Measurements from ENCODE around the gene WWOX. TPM values are rescaled to one million over a fixed set of nuclear protein-coding genes. Genes with fewer than 3 reads are reported as not detected.
A peak's percentile ranks its signal among the peaks of the same experiment; 100 is the strongest.

Gene WWOX
- total RNA-seq, 2 donors from 2014 or later, result 12.6 to 17.2 TPM

DNA sequence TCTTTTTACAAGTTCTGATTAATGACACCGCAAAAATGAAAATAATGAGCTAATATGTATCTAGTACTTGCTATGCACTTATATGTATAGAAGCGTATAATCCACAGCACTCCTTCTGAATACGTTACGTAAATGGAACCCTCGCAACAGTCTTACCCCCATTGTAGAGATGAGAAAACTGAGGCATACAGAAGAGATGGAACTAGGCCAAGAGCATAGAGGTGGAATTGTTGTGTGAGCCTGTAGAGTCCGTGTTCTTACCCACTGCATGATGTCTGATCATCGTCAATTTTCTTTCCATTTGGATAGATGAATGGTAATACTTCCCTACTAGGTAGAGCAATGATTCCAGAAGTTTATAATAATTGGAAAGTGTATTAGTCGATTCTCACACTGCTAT is 394.1 kb downstream of the WWOX start:
- Mint-ChIP-seq H3K9me3 (no peaks in the 10 kb centered on the region), H3K27ac (peak overlapping the region in 1 of 2 donors; percentile 22), H3K36me3 (peaks cover 0 to 8% of the 10 kb centered on the region in 2 donors)
- no peak for ATAC-seq
- no peak for DNase-seq (ENCODE audit: low spot score in 2 of 2)

DNA sequence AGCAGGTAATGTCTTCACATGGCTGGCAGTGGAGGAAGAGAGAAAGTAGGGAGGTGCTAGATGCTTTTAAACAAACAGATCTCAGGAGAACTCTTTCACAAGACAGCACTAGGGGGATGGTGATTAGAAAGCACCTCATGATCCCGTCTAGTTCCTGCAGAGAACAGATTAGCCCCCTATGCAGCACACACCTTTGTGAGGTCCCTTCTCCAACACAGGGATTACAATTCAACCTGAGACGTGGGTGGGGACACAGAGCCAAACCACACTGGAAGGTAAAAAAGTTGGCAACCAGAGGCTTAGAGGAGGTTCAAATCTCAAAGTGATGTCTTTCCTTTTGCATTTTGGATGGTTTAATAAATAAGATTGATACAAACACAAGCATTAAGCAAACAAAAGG is 394.7 kb downstream of the WWOX start:
- DNase-seq (ENCODE audit: low spot score in 2 of 2) (no peak), ATAC-seq (no peak)
- H3K27ac Mint-ChIP-seq, result peak overlapping the region in 1 of 2 donors; percentile 22
- H3K36me3 Mint-ChIP-seq, result peaks cover 0 to 8% of the 10 kb centered on the region in 2 donors
- H3K9me3 Mint-ChIP-seq, result no peaks in the 10 kb centered on the region

DNA sequence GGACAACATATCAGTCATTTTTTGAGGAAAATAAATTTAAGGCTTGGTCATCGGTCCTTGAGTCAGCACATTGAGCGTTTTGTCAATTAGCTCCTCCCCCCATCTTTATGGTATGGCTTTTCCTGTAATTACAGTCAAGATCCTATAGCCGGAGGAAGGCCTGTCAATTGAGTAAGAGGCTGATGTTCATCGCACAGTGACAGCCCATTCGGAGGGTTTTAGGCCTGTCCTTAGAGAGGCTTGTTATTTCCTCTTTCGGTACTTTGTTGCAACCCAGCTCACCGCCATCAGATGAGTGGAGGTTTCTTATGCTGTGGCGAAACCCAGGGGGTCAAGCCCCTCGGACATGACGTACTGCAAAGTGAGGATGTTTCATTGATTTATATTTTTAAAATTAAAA is 395.2 kb downstream of the WWOX start:
- H3K36me3 Mint-ChIP-seq, result peaks cover 0 to 8% of the 10 kb centered on the region in 2 donors
- ATAC-seq, result no peak
- no peak overlapping the region for H3K27ac Mint-ChIP-seq
- H3K9me3 Mint-ChIP-seq, result no peaks in the 10 kb centered on the region
- no peak for DNase-seq (ENCODE audit: low spot score in 2 of 2)

DNA sequence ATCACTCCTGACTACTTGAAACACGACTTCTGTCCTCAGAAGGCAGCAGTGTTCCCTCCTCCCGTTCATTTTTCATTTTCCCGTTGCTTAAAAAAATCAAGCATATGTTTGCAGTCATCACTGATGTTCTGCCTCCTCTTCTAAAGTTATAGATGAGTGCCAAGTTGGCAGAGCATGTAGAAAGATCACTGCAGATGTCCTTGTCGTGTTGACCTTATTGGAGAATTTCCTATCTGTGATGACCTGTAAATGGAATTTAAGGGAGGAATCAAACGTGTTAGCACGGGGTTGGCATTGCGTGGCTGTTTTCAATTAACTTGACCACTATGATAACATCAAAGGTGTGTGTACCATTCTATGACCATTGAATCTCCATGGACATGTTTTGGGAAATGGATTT is 396.7 kb downstream of the WWOX start:
- ATAC-seq, result no peak
- Mint-ChIP-seq H3K9me3 (no peaks in the 10 kb centered on the region), H3K36me3 (peaks cover 0 to 8% of the 10 kb centered on the region in 2 donors), H3K27ac (no peak overlapping the region)
- no peak for DNase-seq (ENCODE audit: low spot score in 2 of 2)

DNA sequence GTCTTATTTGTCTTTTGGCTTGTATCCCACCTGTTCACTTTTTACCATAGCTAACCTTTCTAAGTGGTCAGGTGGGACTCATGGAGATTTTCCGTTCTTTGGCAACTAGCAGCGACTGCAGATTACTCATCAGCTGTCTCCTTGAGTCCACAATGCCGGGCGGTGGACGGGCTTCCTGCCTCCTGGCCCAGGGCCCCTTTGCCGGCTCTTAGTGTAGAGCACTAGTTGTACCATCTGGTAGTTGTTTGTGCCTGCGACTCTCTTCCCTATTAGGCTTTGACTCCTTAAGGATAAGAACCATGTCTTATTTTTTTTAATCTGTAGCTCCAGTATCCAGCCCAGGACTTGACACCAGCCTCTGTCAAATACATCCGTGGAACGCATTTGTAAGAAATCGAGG is 399.9 kb downstream of the WWOX start:
- DNase-seq (ENCODE audit: low spot score in 2 of 2) (no peak), ATAC-seq (no peak)
- Mint-ChIP-seq H3K36me3 (peaks cover 0 to 8% of the 10 kb centered on the region in 2 donors), H3K9me3 (no peaks in the 10 kb centered on the region), H3K27ac (no peak overlapping the region)

DNA sequence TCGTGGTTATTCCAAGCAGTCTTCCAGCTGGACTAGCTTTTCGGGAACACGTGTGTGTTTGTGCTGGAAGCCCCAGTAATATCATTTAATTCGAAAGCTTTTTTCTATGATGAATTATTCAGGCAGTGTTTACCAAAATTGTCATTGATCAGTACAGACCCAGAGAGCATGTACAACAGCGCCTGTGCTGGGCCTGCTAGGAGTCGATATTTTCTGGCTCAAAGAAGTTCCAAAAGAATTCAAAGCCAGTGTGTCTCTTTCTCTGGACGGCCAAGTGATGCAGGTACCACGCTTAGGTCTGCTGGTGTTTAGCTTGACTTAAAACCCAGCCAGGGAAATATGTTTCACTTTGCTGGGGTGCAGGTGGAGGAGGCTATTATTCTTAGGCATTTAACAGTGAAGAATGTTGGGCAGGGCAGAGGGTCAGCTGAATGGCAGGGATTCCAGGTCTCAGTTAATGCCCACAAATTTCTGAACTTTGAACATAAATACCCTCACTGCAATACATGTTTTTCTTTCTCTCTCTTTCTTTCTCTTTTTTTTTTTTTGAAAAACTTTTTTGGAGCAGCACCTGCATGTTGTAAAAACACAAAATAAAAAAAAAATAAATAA is 401.3 kb downstream of the WWOX start:
- H3K36me3 Mint-ChIP-seq, result peaks cover 0 to 8% of the 10 kb centered on the region in 2 donors
- no peak for ATAC-seq
- no peak overlapping the region for H3K27ac Mint-ChIP-seq
- no peak for DNase-seq (ENCODE audit: low spot score in 2 of 2)
- no peaks in the 10 kb centered on the region for H3K9me3 Mint-ChIP-seq

DNA sequence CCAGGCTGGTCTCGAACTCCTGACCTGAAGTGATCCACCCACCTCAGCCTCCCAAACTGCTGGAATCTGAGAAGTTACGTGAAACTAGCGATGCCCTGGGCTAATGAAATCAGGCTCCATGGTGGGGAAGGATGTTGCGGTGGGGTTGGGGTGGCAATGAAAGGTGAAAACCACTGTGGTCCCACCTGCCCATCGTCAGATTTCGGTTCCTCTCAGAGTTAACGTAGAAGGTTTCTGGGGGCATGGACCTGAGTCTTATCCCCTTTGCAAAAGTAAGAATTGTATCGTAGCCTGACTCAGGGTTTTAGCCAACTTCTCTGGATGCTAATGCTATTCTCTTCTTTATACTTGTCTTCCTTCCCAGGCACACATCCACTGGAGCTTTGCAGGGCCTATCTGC is 402.3 kb downstream of the WWOX start:
- Mint-ChIP-seq H3K27ac (no peak overlapping the region), H3K36me3 (peaks cover 0 to under 1% of the 10 kb centered on the region in 2 donors), H3K9me3 (no peaks in the 10 kb centered on the region)
- ATAC-seq, result no peak
- DNase-seq (ENCODE audit: low spot score in 2 of 2), result no peak

DNA sequence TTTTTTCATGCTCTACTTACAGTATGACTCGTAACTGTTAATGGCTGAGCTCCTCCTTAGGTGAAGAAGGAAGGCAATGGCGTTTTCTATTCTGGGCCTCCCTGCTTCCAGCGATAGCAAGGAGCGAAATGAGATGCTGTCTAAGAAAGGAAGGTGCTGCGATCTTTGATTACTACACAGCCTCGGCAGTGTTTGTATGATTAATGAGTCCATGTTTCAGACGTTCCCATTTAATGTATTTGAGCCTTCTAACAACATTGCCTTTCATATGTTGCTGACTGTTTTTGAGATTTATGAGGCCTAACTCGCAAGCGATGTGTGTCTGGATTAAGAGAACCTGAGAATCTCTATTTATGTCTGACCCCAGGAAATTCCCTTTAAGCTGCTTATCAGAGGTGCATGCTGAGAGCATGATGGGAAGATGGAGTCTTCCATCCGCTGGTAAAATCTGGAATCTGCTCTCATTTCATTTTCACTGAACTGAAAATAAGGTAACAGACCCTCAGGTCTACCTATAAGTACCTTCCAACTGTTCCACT is 403.4 kb downstream of the WWOX start:
- no peaks in the 10 kb centered on the region for H3K9me3 Mint-ChIP-seq
- no peak overlapping the region for H3K27ac Mint-ChIP-seq
- ATAC-seq (no peak), DNase-seq (ENCODE audit: low spot score in 2 of 2) (no peak)
- no peaks in the 10 kb centered on the region for H3K36me3 Mint-ChIP-seq

DNA sequence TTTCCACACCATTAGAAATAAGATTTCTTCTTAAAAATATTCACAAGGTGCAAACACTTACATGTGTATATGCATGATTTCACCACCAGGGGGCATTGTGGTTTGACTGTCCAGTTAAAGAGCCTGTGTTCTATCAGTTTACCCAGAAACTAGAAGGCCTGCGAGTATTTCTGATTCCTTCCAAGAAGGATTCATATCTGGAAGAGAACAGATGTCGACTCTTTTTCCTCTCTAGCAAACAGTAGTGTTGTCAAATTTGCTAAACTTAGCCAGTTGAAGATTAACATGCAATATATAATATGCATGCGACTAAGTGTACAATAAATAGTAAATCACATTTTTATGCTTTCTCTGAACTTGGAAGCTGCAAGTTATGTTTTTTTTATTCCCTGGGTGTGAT is 404.1 kb downstream of the WWOX start:
- Mint-ChIP-seq H3K27ac (no peak overlapping the region), H3K36me3 (no peaks in the 10 kb centered on the region), H3K9me3 (no peaks in the 10 kb centered on the region)
- DNase-seq (ENCODE audit: low spot score in 2 of 2) (peak in 1 of 2 donors; percentile 65), ATAC-seq (peak in 1 of 2 donors; percentile 34)

DNA sequence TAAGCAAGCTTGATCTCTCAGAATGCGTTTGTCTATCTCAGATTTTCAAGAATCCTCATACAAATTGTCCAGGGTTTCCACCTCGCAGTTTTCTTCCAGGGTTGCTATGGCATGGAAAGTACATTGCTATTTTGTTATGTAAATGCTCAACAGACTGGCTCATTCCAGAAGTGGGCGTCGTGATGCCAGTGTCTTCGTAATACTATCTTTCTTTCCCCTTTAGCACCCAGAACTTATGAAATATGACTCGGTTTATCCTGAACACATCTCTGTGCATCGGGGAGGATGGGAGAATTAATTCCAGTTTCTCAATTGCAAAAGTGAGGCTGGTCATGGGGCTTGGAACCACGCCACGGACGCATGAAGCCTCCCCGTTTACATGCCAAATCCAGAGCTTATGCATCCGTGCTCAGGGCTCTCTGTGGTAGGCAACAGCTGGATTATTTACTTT is 405.0 kb downstream of the WWOX start:
- no peak for DNase-seq (ENCODE audit: low spot score in 2 of 2)
- ATAC-seq, result no peak
- no peak overlapping the region for H3K27ac Mint-ChIP-seq
- H3K36me3 Mint-ChIP-seq, result no peaks in the 10 kb centered on the region
- no peaks in the 10 kb centered on the region for H3K9me3 Mint-ChIP-seq

DNA sequence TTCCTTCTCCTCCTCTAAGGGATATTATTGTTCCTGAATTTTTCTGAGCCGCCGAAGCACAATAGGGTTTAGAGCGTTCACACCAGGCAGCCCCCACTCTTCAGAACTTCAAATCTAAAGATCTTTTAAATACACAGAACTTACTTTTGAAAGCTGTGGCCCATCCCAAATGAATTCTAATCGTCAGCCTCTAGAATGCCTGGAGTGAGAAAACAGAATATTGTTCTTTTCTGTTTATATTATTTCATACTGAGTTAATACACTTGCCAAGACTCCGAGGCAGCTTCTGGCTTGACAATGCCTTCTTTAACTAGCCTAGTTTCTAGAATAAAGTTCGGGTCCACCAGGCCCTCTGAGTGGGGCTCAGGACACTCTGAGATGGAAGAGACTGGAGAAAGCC is 405.6 kb downstream of the WWOX start:
- H3K9me3 Mint-ChIP-seq, result no peaks in the 10 kb centered on the region
- ATAC-seq, result no peak
- no peaks in the 10 kb centered on the region for H3K36me3 Mint-ChIP-seq
- no peak for DNase-seq (ENCODE audit: low spot score in 2 of 2)
- peak overlapping the region in 1 of 2 donors; percentile 32 for H3K27ac Mint-ChIP-seq

DNA sequence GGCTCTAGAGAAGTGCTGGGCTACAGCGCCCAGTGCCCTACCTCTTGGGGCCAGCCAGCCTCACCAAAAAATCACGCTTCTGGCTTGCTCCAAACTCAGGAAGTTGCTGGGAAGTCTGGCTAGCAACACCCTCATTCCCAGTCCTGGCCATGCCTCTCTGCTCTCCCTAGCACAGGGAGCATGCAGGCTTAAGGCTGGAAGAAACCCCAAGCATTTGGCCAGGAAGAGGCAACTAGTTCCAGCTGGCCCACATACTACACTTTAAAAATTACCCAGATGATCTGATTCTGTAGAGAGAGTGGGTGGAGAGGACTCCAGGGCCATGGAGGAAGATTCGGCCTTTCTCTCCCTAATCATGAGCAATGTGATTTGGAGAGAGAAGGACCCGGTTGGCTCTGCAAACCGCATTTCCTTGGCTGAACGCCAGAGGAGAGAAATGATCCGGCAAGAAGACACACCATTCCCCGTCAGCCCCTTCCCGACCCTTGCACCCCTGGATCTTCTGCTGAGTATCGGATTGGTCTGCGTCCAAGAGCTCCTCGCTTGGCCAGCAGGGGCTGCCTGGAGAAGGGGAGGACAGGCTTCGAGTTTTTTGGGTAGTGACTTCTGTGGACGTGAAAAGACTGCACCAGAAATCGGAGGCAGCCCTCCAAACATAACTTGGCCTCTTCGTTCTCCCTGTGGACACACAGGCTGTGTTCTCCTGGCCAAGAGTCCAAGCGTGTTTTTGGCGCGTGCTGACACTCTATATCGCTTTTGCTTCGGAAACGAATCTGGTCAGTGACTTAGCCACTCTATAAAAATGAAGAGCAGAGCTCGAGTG is 406.3 kb downstream of the WWOX start:
- no peak for ATAC-seq
- H3K27ac Mint-ChIP-seq, result peak overlapping the region in 1 of 2 donors; percentile 77
- H3K9me3 Mint-ChIP-seq, result no peaks in the 10 kb centered on the region
- DNase-seq (ENCODE audit: low spot score in 2 of 2), result no peak
- H3K36me3 Mint-ChIP-seq, result no peaks in the 10 kb centered on the region

DNA sequence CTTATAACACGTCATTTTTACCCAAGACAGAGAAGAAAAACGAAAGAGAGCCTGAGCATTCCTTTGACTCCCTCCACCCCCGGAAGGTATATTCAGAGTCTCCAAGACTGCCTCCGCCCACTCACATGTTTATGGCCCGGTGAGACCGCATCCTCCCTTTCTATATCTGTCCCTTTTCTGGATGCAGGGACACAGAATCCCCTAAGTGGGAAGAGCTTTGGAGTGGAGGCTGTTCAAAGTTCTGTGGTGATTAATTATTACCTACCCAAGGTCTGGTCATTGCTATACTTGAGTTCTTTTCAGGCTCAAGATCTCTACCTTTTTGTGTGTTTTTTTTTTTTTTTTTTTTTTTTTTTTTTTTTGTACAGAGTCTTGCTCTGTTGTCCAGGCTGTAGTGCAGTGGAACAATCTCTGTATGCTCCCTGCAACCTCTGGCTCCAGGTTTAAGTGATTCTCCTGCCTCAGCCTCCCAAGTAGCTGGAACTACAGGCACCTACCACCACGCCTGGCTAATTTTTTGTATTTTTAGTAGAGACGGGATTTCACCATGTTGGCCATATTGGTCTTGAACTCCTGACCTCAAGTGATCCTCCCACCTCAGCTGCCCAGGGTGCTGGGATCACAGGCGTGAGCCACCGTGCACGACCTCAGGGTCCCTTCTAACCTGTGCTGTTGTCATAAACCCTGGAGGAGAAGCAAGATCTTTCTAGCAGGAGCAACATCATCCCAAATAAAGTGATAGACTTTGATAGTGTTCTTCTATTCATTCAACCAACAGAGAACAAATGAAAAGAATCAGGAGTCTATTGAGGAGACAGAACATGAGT is 407.1 kb downstream of the WWOX start:
- ATAC-seq (no peak), DNase-seq (ENCODE audit: low spot score in 2 of 2) (no peak)
- Mint-ChIP-seq H3K36me3 (no peaks in the 10 kb centered on the region), H3K27ac (peak overlapping the region in 1 of 2 donors; percentile 77), H3K9me3 (no peaks in the 10 kb centered on the region)

DNA sequence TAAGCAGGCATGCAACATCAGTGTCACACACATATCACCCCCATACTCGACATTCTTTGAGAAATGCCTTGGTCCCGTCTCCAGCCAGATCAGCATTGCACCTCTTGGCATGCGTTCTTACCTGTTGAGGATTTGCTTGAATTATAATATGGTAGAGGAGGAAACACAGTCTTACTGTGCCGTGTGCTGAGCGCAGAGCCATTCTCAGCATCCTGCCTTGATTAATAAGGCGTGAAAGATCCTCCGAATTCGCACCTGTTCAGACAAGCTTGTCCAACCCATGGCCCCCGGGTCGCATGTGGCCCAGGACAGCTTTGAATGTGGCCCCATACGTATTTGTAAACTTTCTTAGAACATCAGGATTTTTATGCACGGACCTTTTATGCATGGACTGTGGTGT is 408.1 kb downstream of the WWOX start:
- ATAC-seq (no peak), DNase-seq (ENCODE audit: low spot score in 2 of 2) (no peak)
- no peak overlapping the region for H3K27ac Mint-ChIP-seq
- no peaks in the 10 kb centered on the region for H3K9me3 Mint-ChIP-seq
- no peaks in the 10 kb centered on the region for H3K36me3 Mint-ChIP-seq

DNA sequence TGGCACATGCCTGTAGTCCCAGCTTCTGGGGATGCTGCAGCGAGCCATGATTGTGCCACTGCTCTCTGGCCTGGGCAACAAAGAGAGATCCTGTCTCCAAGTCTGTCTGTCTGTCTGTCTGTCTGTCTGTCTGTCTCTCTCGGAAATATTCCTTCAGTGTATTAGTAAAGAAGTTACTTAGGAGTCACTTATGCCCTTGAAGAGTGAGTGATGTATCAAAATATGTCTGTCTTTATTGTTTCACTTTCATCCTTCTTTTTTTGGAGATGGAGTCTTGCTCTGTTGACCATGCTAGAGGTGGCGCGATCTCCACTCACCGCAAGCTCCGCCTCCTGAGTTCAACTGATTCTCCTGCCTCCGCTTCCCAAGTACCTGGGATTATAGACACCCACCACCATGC is 410.5 kb downstream of the WWOX start:
- H3K27ac Mint-ChIP-seq, result no peak overlapping the region
- H3K9me3 Mint-ChIP-seq, result no peaks in the 10 kb centered on the region
- no peaks in the 10 kb centered on the region for H3K36me3 Mint-ChIP-seq
- no peak for ATAC-seq
- no peak for DNase-seq (ENCODE audit: low spot score in 2 of 2)

DNA sequence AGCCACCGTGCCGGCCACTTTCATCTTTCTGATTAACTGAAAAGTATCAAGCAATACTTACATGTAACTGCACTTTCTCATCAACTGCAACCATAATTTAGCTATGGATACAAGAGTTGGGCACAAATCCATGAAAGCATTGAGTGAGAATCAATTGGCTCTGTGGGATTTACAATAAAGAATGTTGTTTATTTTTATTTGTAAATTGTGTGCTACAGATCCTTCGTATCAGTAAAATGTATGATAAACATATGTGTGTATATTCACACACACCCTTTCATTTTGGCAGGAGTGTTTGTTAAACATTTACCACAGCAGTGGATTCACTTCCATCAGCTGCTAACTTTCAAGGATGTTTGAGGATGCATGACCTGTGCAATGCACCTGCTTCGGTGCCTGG is 411.0 kb downstream of the WWOX start:
- H3K27ac Mint-ChIP-seq, result no peak overlapping the region
- H3K36me3 Mint-ChIP-seq, result no peaks in the 10 kb centered on the region
- H3K9me3 Mint-ChIP-seq, result no peaks in the 10 kb centered on the region
- no peak for ATAC-seq
- no peak for DNase-seq (ENCODE audit: low spot score in 2 of 2)

DNA sequence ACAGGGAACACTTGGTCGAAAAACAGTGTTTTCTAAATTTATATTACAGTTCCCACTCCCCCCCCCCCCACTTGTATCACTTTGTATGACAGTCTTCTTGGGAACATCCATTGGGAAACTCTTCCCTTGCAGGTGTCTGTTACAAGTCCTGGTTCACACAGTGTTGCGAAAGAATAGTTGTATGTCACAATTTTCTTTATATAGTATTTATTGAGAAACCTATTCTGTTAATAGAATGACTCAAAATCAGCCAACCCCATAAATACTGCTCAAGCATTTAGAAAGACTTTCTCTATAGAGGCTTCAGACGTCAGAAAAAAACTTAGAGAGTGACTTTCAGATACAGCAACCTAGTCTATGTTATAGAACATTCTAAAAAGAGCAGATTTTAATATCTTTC is 414.4 kb downstream of the WWOX start:
- H3K36me3 Mint-ChIP-seq, result no peaks in the 10 kb centered on the region
- no peak for DNase-seq (ENCODE audit: low spot score in 2 of 2)
- no peak for ATAC-seq
- no peaks in the 10 kb centered on the region for H3K9me3 Mint-ChIP-seq
- no peak overlapping the region for H3K27ac Mint-ChIP-seq
